Osteocyte (in vitro differentiated cells): ENCODE results near the gene TEX14. TPM values are rescaled to one million over a fixed set of nuclear protein-coding genes. Genes with fewer than 3 reads are reported as not detected.

Experiments used
- DNase-seq: peaks from one replicate; pipeline ENCODE4 v3.0.0; 2021; ENCODE audit warnings: mixed read lengths; ENCODE audit not compliant: unreplicated experiment; ENCODE audit errors: extremely low spot score
- H3K27ac Mint-ChIP-seq: one replicate; pipeline ENCODE4 v1.8.0; 2021; ENCODE audit warnings: mild to moderate bottlenecking, mixed read lengths; ENCODE audit not compliant: unreplicated experiment
- H3K27me3 Mint-ChIP-seq: one replicate; pipeline ENCODE4 v1.8.0; 2021; ENCODE audit warnings: mixed read lengths; ENCODE audit not compliant: unreplicated experiment
- H3K36me3 Mint-ChIP-seq: one replicate; pipeline ENCODE4 v1.8.0; 2021; ENCODE audit warnings: mixed read lengths; ENCODE audit not compliant: unreplicated experiment
- H3K4me1 Mint-ChIP-seq: one replicate; pipeline ENCODE4 v1.8.0; 2021; ENCODE audit warnings: mixed read lengths; ENCODE audit not compliant: unreplicated experiment
- H3K4me3 Mint-ChIP-seq: one replicate; pipeline ENCODE4 v1.8.0; 2021; ENCODE audit warnings: mild to moderate bottlenecking, moderate library complexity, mixed read lengths; ENCODE audit not compliant: unreplicated experiment
- H3K9me3 Mint-ChIP-seq: one replicate; pipeline ENCODE4 v1.8.0; 2021; ENCODE audit warnings: mixed read lengths; ENCODE audit not compliant: unreplicated experiment
- CTCF ChIP-seq: fragments of 200-600 bp; sonication (generic); IDR thresholded peaks from 2 replicates; pipeline ENCODE4 v1.5.0; 2021; ENCODE audit warnings: antibody characterized with exemption, mild to moderate bottlenecking, moderate library complexity
- total RNA-seq: library from RNA; stranded (reverse); gene quantifications from 2 replicates; pipeline ENCODE4 v1.2.1, GENCODE V29; 2021

TEX14 gene
- total RNA-seq, 1 donor from 2014 or later, result 0.27 TPM

GRCh38 chr17:58699771-58700170, 7.9 kb upstream of the TEX14 start:
- Mint-ChIP-seq H3K27ac (no peak overlapping the region), H3K9me3 (no peaks in the 10 kb centered on the region), H3K36me3 (peaks cover 4% of the 10 kb centered on the region), H3K4me1 (peaks cover under 1% of the 10 kb centered on the region), H3K4me3 (no peak overlapping the region), H3K27me3 (no peaks in the 10 kb centered on the region)
- DNase-seq, result no peak
- no peak for TF ChIP-seq CTCF

- no peaks in the 10 kb centered on the region for H3K9me3 Mint-ChIP-seq
- no peak for DNase-seq
- H3K27ac Mint-ChIP-seq, result no peak overlapping the region
- H3K4me3 Mint-ChIP-seq, result no peak overlapping the region
- H3K27me3 Mint-ChIP-seq, result no peaks in the 10 kb centered on the region
- peaks cover 23% of the 10 kb centered on the region for H3K4me1 Mint-ChIP-seq
- peaks cover 4% of the 10 kb centered on the region for H3K36me3 Mint-ChIP-seq
- TF ChIP-seq CTCF, result no peak
Measured at GRCh38 chr17:58694826-58695225, 3.0 kb upstream of the TEX14 start.

GRCh38 chr17:58694302-58694701, 2.5 kb upstream of the TEX14 start:
- Mint-ChIP-seq H3K36me3 (peaks cover 3% of the 10 kb centered on the region), H3K27ac (no peak overlapping the region), H3K27me3 (no peaks in the 10 kb centered on the region), H3K9me3 (no peaks in the 10 kb centered on the region), H3K4me3 (no peak overlapping the region), H3K4me1 (peaks cover 23% of the 10 kb centered on the region)
- no peak for TF ChIP-seq CTCF
- no peak for DNase-seq

- Mint-ChIP-seq H3K27me3 (no peaks in the 10 kb centered on the region), H3K9me3 (no peaks in the 10 kb centered on the region), H3K4me1 (peaks cover 23% of the 10 kb centered on the region), H3K27ac (no peak overlapping the region), H3K4me3 (peak overlapping the region; percentile 78), H3K36me3 (no peaks in the 10 kb centered on the region)
- TF ChIP-seq CTCF, result no peak
- no peak for DNase-seq
Measured at GRCh38 chr17:58693751-58694150, 1.9 kb upstream of the TEX14 start.

GRCh38 chr17:58693208-58693607, 1.4 kb upstream of the TEX14 start:
- Mint-ChIP-seq H3K36me3 (no peaks in the 10 kb centered on the region), H3K4me1 (peaks cover 23% of the 10 kb centered on the region), H3K4me3 (peak overlapping the region; percentile 78), H3K9me3 (no peaks in the 10 kb centered on the region), H3K27me3 (no peaks in the 10 kb centered on the region), H3K27ac (peak overlapping the region; percentile 85)
- no peak for DNase-seq
- TF ChIP-seq CTCF, result no peak
